Tibial artery (tissue), 4 donors: ENCODE measurements around the gene NOXO1.

ENCODE experiments used
- DNase-seq, 2 donors: peaks; one replicate each; pipeline ENCODE4 v3.0.0-alpha.2; 2019
- H3K27ac ChIP-seq, 2 donors: fragments of 200-600 bp; sonication (generic) in 1 of 2; 1 replicate in 1 of 2; 2 replicates in 1 of 2; pipeline ENCODE4 v1.5.1; 2018 to 2019; ENCODE audit warnings: mild to moderate bottlenecking in 1 of 2
- H3K27me3 ChIP-seq, 2 donors: fragments of 200-600 bp; sonication (generic) in 1 of 2; one replicate each; pipeline versions ENCODE4 v1.5.1 to v1.6.0; 2016 to 2019
- H3K36me3 ChIP-seq, 3 donors: fragments of 200-600 bp; sonication (generic) in 2 of 3; one replicate each; pipeline ENCODE4 v1.5.1; 2016 to 2019; ENCODE audit warnings: mild to moderate bottlenecking in 2 of 3
- H3K4me1 ChIP-seq, 4 donors: fragments of 200-600 bp; sonication (generic) in 2 of 4; 1 replicate in 3 of 4; 2 replicates in 1 of 4; pipeline ENCODE4 v1.5.1; 2016 to 2019
- H3K4me3 ChIP-seq, 2 donors: fragments of 200-600 bp; sonication (generic) in 1 of 2; 1 replicate in 1 of 2; 2 replicates in 1 of 2; pipeline ENCODE4 v1.5.1; 2018 to 2019; ENCODE audit warnings: mild to moderate bottlenecking in 2 of 2
- H3K9me3 ChIP-seq, 3 donors: fragments of 200-600 bp; sonication (generic) in 1 of 3; one replicate each; pipeline ENCODE4 v1.5.1; 2016 to 2019
- intact Hi-C: fragments of 100-400 bp; cut with DNase I; formaldehyde crosslinking; loops from one replicate; pipeline ENCODE4 v1.15.0; 2023; ENCODE audit warnings: low total_unique reads
- TF ChIP-seq, protein P1 (sequence below), 2 experiments: fragments of 200-600 bp in 1 of 2; fragments of 450-650 bp in 1 of 2; IDR thresholded peaks; one replicate each; pipeline ENCODE4 v1.5.1; 2017 to 2019; ENCODE audit warnings: antibody characterized with exemption in 2 of 2, mild to moderate bottlenecking in 1 of 2, moderate library complexity in 1 of 2

NOXO1 gene

DNA sequence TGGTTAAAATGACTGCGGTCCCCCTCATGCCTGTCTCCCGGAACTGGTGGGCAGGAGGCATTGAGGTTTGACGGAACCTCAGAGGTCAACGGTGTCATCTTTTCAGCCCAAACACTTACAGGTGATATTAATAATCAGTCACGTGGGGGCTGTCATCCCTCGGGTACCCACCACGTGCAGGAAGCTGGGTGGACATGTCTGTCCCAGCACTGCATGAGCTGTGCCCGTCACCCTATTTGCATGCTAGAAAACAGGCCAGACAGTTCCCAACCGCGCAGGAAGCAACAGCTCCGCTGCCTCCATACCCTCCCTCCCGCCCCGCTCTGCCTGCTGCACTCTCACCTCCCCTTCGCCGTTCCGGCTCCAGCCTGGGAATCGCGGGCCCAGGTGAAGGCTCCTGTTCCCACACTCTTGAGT is 9.9 kb upstream of the NOXO1 start:
- Histone ChIP-seq H3K4me3 (no peak overlapping the region), H3K27me3 (peaks cover 3 to 48% of the 10 kb centered on the region in 2 donors), H3K9me3 (no peaks in the 10 kb centered on the region), H3K4me1 (peaks cover 0 to 35% (median 30%) of the 10 kb centered on the region in 4 donors), H3K36me3 (peaks cover 5 to 17% (median 5%) of the 10 kb centered on the region in 3 donors), H3K27ac (no peak overlapping the region)
- DNase-seq, result no peak
- TF ChIP-seq, protein P1, sequence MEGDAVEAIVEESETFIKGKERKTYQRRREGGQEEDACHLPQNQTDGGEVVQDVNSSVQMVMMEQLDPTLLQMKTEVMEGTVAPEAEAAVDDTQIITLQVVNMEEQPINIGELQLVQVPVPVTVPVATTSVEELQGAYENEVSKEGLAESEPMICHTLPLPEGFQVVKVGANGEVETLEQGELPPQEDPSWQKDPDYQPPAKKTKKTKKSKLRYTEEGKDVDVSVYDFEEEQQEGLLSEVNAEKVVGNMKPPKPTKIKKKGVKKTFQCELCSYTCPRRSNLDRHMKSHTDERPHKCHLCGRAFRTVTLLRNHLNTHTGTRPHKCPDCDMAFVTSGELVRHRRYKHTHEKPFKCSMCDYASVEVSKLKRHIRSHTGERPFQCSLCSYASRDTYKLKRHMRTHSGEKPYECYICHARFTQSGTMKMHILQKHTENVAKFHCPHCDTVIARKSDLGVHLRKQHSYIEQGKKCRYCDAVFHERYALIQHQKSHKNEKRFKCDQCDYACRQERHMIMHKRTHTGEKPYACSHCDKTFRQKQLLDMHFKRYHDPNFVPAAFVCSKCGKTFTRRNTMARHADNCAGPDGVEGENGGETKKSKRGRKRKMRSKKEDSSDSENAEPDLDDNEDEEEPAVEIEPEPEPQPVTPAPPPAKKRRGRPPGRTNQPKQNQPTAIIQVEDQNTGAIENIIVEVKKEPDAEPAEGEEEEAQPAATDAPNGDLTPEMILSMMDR (IDR thresholded peaks at IDR 0.05), result no peak
- intact Hi-C loops, result no loop called here

DNA sequence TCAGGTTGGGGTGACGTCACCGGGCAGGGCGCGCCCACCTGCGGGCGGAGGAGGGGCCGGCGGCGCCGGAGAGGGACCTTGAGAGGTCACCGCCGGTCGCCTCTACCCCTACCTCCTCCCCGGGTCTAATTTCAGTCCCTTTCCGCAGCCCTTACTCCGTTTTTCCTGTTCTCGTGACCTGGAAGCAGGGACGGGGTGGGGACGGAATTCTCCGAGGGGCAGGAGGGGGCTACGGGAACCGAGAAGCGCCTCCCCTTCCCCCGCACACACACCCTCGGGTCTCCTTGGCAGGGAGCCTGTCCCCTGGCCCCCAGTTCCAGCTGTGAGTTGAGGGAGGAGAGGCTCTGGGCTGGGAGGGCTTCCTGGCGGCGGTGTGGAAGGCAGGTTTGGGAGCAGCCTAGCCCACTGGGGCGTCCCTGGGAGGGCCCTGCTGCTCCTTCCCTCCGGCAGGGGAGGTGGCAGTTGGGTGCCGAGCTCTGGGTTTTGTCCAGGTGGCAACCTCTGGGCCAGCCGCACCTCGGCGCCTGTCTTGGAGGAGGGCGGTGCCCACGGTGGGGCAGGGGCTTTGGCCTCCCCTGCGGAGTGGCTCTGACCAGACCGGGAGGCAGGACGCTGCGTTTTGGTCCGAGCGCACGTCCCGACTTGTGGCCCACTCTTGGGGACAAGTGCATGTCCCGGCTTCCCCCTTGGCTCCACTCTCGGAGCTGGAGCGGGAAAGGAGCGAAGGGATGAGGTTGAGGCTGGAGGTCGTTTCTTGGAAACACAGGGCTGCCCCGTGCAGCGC is 9.3 kb upstream of the NOXO1 start:
- Histone ChIP-seq H3K9me3 (no peaks in the 10 kb centered on the region), H3K36me3 (peaks cover 9 to 23% (median 11%) of the 10 kb centered on the region in 3 donors), H3K4me3 (no peak overlapping the region), H3K27ac (no peak overlapping the region), H3K27me3 (peaks cover 3 to 48% of the 10 kb centered on the region in 2 donors), H3K4me1 (peaks cover 0 to 39% (median 30%) of the 10 kb centered on the region in 4 donors)
- TF ChIP-seq, protein P1 (IDR thresholded peaks at IDR 0.05), result no peak
- intact Hi-C loops, result no loop called here
- no peak for DNase-seq

DNA sequence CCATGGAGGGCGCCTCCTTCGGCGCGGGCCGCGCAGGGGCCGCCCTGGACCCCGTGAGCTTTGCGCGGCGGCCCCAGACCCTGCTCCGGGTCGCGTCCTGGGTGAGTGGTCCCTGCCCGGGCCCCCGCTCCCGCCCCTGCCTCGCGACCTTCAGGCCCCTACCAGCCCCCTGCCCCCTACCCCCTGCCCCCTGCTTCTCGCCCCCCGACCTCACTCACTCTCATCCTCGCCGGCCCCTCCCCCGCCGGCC is 8.8 kb upstream of the NOXO1 start:
- TF ChIP-seq, protein P1 (IDR thresholded peaks at IDR 0.05), result no peak
- no peaks in the 10 kb centered on the region for H3K9me3 ChIP-seq
- H3K27me3 ChIP-seq, result peaks cover 3 to 48% of the 10 kb centered on the region in 2 donors
- no peak overlapping the region for H3K27ac ChIP-seq
- H3K4me3 ChIP-seq, result no peak overlapping the region
- intact Hi-C loops, result no loop called here
- H3K36me3 ChIP-seq, result peaks cover 11 to 23% (median 11%) of the 10 kb centered on the region in 3 donors
- no peak for DNase-seq
- peaks cover 0 to 44% (median 34%) of the 10 kb centered on the region in 4 donors for H3K4me1 ChIP-seq

DNA sequence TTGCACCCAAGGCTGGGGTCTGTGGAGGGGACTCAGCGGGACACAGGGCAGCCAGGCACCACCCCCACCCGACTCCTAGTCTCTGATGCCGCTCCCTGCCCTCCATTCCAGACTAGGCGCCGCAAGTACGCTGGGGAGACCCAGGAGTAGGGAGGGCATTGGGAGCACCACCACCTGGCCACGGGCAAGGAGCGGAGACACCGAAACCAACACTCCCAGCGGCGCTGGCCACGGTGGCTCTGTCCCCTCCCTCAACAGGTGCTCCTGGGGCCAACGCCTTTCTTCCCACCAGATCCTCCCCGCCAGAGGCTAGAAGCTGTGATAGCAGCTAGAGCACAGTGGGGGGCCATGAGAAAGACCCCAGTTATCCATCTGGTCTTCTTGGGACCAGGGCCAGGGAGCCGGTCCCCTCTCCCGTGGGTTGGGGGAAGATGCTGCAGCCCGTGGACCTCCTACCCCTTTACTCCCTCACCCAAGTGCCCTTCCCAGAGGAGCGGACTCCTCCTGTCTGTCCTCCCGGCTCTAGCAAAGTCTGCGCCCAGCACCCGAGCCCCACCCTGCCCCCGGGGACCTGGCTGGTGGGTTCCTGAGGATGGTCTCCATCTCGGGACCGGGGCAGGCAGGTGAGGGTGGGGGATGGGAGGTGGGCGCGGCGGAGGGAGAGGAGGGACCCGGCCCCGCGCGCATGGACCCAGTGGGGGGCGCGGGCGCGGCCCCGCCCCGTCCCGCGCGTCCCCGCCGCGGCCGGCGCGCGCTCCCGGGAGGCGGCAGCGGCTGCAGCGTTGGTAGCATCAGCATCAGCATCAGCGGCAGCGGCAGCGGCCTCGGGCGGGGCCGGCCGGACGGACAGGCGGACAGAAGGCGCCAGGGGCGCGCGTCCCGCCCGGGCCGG is 8.2 kb upstream of the NOXO1 start, which contains the start of gene SYNGR3:
Gene SYNGR3 (plus strand): TSS at position 762 of the 892 bp plus-strand sequence. CDS start 133 bp downstream, outside the sequence.
- Histone ChIP-seq H3K4me3 (no peak within 1 kb of the TSS), H3K9me3 (no peaks in the 10 kb centered on the region), H3K4me1 (peaks cover 0 to 50% (median 40%) of the 10 kb centered on the region in 4 donors), H3K27ac (no peak within 1 kb of the TSS), H3K27me3 (peaks cover 3 to 48% of the 10 kb centered on the region in 2 donors), H3K36me3 (peaks cover 11 to 23% (median 11%) of the 10 kb centered on the region in 3 donors)
- no peak for DNase-seq
- intact Hi-C loops, result no loop called here
- TF ChIP-seq, protein P1 (IDR thresholded peaks at IDR 0.05), result no peak

DNA sequence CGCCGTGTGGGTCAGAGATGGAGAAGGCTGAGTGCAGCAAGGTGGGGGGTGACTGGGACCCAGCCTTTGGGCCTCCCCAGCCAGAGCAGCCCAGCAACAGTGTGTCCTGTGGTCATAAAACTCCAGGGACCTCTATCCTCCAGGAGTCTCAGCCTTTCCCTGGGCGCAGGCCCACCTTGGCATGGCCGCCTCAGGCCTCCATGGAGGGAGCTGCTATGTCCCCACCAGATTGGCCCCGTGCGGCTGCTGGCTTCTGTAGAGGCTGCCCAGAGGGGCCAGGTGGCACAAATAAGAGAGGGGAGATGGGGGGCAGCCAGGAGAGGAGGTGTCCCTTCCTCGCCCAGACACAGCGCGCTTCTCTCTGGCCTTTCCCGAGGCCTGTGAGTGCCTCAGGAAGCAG is 5.9 kb upstream of the NOXO1 start:
- no peak for DNase-seq
- intact Hi-C loops, result no loop called here
- H3K9me3 ChIP-seq, result no peaks in the 10 kb centered on the region
- peaks cover 3 to 38% of the 10 kb centered on the region in 2 donors for H3K27me3 ChIP-seq
- H3K4me1 ChIP-seq, result peaks cover 8 to 55% (median 40%) of the 10 kb centered on the region in 4 donors
- H3K27ac ChIP-seq, result no peak overlapping the region
- no peak overlapping the region for H3K4me3 ChIP-seq
- TF ChIP-seq, protein P1 (IDR thresholded peaks at IDR 0.05), result no peak
- H3K36me3 ChIP-seq, result peaks cover 11 to 23% (median 11%) of the 10 kb centered on the region in 3 donors
